GM21515 (cell line): ENCODE results near the gene GASK1A.

ENCODE experiments used
- ATAC-seq: cut with Tn5 transposase; IDR thresholded peaks from one replicate; pipeline ENCODE4 v1.9.1; 2021; ENCODE audit not compliant: unreplicated experiment

The GASK1A gene

DNA sequence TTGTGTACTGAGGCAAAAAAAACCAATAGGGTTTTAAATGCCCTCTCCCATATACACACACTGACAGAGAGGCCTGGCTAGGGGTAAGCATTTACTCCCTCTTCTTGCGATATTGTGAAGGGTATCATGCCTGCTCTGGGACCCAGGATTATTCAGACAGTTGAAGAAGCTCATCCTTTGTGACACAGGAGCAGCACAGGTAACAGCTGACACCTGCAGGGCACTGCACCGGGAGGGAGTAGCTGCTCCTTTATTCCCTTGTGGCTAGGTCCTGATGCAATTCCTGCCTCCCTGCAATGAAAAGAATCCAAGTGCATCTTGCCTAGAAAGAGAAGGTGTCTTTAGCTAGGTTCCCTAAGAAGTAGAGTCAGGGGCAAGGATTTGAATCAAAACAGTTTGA is 103.3 kb downstream of the GASK1A start:
- no peak for ATAC-seq

DNA sequence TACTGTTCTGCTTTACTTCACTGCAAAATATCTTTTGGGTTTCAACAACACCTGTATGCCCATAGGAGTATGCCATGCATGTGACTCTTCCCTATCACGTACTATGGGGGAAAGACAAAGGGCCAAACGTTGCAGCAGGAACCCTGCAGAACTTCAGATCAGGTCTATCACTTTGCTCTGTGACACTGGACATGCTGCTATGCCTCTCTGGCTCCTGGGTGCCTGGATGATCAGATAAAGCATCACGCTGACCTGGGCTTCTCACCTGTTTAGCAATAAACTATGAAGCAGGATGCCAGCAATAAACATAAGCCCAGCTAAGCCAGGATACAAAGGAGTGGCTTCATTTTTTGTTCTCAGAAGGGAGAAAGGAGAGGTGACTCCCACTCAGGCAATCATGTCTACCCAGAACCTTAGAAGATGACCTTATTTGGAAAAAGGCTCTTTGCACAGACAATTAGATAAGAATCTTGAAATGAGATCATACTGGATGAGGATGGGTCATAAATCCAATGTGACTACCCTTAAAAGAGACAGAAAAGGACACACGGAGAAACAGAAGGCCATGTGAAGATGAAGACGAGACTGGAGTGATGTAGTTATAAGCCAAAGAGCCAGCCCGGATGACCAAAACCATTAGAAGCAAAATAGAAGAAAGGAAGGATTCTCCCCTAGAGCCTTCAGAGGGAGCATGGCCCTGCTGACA is 107.5 kb downstream of the GASK1A start:
- ATAC-seq, result no peak

DNA sequence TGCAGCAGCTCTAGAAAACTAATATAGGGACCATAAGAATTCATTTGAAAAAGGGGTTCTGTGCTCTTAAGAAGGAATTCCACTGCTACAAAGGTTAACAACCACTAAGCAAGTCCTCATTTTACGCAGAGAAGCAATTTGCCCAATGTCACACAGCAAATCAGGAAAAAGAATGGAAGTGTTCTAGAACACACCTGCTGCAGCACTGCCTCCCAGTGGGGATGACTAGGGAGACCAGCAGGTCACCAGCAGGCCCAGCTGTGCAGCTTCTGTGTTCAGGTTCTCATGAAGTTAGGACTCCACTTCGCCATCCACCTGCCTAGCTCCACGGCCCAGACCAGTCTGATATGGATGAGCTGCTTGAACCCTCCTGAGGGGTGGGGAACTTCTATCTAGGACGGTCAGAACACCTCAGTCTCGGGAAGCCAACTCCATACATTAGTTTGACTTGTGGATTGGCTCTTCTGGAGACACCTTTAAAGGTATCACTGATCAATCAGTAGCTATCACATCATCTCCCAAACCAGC is 108.2 kb downstream of the GASK1A start:
- ATAC-seq, result no peak

DNA sequence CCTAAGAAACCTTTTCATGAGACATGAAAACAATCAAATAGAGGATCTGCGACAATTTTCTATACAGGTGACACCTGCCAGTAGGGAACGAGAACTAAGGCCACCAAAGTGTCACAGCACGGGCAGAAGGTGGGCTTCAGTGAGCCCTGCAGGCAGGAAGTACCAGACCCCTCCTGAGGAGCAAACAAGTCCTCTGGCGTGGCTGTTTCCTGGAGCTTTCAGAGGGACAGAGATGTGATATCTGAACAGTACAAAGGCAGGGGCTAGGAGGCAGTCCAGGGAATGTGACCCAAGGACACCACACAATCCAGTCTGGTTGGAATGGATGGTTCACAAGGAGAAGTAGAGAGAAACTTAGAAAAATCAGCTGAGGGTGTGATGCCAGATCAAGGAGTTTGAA is 110.0 kb downstream of the GASK1A start:
- ATAC-seq, result no peak

DNA sequence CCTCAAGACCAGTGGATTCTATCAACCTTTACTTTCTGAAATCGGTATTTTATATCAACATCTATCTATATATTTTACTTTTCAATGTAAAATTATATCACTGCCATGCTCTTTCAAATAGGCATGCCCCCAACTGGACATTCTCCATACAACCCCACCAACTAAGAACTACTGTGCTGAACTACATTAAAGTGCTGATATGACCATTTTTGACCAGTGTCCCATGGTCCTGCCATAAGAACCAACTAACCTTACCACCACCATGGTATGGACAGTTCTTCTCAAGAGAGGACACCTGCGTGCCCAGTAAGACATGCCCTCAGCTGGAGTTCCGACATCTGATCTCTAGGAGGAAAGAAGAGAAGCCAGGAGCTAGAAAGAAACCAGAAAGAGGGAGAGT is 111.1 kb downstream of the GASK1A start:
- no peak for ATAC-seq

GRCh38 chr3:43091481-43091880 is 112.4 kb downstream of the GASK1A start:
- ATAC-seq, result no peak

DNA sequence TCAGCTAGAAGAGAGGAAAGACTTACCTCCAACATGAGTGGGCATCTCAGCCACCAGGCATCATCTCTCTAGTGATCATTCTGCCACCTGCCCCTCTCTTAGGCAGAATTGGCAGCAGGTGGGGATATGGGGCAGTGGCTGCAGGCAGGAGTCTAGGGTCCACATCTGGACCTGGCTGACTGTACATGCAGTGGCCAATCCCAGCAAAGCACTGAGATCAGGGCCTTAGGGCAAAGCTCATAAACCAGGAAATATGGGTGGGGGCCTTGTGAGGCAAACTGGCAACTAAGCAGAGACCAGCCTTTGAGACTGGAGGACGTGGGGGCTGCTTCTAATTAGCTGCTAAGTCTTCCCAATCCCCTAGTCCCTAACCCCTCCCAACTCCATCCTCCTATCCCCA is 113.9 kb downstream of the GASK1A start:
- no peak for ATAC-seq

DNA sequence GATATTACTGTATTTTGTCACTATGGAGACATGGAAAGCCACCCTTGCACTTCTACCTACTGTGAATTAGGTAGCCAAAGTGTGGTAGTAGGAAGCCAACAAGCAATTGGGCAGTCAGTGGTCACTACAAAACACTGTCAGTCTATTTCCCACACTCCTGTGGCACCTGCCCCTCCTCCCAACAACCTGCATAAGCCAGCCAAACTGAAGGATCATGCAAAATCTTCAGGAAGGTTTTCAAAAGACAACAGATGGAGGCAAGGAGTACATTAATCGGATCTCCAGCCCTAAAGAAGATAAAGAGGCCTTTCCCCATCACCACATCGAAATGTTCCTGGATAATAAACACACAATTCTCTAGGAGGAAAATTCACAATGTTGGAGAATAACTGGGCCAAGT is 114.9 kb downstream of the GASK1A start:
- no peak for ATAC-seq

- no peak for ATAC-seq
These were observed 115.3 kb downstream of the GASK1A start for GRCh38 chr3:43094381-43094780.

DNA sequence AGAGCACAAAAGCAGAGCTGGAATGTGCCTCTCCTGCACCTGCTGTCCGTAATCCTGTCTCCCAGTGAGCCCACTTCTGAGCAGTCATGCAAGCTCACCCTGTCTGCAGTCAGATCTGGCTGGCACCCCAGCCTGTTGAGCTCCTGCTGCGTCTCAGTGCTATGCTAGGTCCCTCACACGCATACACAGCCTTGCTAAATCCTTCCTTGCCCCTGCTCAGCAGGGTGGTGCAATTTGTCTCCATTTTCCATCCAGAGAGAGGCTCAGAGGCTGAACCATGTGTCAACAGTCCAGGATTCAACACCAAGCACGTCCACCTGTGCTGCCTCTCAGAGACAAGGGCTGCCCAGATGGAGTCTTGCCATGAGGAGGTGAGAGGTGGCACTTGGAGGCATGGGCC is 115.7 kb downstream of the GASK1A start:
- no peak for ATAC-seq

DNA sequence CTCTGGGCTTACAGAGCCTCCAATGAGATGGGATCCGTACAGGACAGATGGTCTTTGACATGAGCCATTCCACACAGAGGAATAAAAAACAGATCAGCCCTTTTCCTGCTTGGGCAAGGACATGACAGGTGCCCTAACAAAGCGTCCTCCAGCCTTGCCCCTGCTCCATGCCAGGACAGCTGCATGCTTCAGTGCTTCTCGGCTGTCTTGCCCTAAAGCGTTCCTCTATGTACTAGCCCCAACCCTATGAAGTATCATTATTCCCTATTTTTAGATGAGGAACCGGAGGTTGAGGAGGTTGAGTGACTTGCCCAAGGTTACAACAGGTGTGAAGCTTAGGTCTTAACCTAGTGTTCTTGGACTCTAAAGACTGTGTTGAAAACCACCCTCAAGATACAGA is 116.3 kb downstream of the GASK1A start:
- ATAC-seq, result no peak

DNA sequence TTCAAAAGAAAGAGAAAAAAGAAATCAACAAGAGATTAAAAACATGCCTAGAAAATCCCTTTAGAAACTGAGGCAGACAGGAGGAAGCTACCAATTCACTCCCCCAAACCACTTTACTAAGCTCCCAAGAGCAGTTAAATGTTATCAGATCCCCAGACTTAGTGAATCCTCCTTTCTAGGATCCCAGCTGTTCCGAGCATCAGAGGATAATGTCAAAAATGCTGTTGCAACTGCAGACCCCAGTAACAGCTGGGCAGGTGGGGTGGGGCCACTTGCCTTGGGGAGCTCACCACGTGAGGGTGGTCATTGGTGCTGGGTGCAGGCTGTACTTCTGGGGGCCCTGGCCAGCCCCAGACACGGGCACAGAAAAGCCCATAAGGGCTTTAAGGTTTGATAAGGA is 117.7 kb downstream of the GASK1A start:
- no peak for ATAC-seq

DNA sequence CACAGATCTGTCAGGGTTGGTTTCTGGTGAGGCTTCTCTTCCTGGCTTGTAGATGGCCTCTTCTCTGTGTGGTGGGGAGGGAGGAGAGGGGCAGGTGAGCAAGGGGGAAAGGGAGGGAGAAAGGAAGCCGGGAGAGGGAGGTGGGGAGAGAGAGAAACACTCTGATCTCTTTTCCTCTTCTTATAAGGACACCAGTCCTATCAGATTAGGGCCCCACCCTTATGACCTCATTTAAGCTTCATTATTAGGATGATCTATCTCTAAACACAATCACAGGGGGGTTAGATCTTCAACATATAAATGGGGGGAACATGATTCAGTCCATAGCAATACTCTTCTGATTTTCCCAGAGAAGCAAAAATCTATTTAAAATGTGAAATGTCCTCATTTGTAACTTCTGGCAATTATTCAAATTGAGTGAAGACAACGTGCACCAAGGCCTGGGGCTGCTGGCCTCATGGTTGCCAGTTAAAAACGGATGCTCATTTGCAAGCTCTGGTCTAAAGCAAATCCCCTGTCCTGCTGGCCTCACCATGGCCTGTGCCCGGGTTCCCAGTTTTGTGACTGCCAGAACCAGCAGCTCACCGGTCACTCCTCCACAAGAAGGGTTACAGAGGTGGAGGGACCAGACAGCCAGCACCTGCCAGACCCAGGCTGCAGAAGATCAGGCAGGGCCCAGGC is 118.4 kb downstream of the GASK1A start:
- ATAC-seq, result no peak

- no peak for ATAC-seq
These were observed 119.7 kb downstream of the GASK1A start for GRCh38 chr3:43098761-43099160.

GRCh38 chr3:43102773-43103480 is 123.8 kb downstream of the GASK1A start:
- ATAC-seq, result no peak

GRCh38 chr3:43104039-43104438 is 124.9 kb downstream of the GASK1A start:
- no peak for ATAC-seq

DNA sequence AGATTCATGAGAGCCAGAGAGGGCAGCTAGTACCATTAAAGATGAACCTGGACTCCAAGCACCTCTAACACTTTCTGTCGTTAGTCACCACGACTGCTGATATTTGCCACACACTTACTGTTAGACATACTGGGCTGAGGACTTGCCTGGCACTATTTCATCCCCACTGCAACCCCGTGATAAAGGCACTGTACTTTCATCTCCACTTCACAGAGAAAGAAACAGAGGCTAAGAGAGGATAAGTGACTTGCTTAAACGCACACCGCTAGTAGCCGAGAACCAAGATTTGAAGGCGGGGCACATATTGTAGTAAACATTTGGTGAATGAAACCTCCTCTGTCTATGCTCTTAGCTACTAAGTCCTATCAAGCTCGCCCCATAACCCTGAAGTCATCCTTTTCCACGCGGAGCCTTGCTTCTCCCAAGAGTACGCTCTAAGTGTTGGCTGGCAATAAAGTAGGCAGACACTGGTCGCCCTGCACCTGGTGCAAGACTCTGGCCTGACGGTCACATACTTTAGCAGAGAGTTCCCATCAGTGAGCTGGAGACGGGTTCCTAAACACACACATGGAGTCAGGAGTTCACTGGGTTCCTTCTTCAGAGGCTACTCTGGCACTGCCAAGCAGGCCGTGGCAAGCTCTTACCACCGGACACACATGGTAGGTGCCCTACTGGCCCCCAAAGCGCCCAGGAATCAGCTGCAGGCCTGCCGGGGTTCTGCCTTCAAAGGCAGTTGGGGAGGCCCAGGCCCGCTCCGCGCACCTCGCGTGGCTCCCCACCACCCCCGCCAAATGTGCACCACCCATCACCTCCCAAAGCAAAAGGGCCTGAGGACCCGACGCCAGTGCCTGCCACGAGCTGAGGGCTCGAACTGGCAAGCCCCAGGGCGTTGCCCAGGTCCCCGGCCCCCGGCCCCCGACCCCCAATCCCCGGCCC is 125.8 kb downstream of the GASK1A start:
- ATAC-seq, result no peak

DNA sequence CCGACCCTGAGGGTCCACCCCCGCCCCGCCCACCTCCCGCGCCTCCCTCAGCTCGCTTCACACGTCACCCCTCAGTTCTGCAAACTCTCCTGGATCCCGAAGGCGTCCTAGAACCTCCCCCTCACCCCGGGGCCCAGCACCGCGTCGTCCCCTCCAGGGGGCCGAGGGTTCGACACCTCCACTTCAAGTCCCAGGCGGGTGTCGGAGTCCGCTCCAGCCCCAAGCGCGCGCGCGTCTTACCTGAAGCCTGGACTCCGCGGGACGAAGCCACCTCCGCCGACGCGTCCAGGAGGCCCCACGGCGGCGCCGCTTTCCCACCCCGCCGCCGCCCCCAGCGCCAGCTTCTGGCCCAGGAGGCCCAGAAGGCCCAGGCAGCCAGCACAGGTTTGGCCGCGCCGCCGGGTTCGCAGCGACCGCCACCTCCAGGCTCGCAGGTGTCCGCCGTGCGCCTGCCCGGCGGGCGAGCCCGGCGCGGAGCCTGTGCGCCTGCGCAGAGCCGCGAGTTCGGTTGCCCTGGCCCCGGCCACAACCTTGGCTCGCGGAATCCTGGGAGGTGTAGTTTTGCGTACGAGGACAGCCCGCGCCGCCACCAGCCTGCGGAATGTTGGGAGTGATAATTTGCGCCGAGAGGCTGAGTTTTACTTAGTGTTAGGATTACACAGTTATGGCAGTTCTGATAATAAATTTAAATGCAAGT is 126.6 kb downstream of the GASK1A start, which contains the start of gene POMGNT2:
POMGNT2 (minus strand) TSS at position 484 of the 697 bp plus-strand sequence. CDS start 24,648 bp downstream, outside the sequence.
- ATAC-seq, result peak; percentile 95

- peak; percentile 12 for ATAC-seq
These were observed 127.2 kb downstream of the GASK1A start for GRCh38 chr3:43106293-43106628.
